Hematopoietic multipotent progenitor cell treated with erythropoietin and hydrocortisone succinate and interleukin-3 and kit ligand, for 6 days (in vitro differentiated cells): ENCODE measurements around the gene MED9.
"Not testable (repeated sequence)": the region's sequence is repeated elsewhere in the genome, so short reads cannot be mapped to it uniquely, and the experiment has no call there.

Experiments used
- DNase-seq: peaks from one replicate; pipeline ENCODE4 v3.0.0-alpha.2; 2015

The MED9 gene, protein sequence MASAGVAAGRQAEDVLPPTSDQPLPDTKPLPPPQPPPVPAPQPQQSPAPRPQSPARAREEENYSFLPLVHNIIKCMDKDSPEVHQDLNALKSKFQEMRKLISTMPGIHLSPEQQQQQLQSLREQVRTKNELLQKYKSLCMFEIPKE

DNA sequence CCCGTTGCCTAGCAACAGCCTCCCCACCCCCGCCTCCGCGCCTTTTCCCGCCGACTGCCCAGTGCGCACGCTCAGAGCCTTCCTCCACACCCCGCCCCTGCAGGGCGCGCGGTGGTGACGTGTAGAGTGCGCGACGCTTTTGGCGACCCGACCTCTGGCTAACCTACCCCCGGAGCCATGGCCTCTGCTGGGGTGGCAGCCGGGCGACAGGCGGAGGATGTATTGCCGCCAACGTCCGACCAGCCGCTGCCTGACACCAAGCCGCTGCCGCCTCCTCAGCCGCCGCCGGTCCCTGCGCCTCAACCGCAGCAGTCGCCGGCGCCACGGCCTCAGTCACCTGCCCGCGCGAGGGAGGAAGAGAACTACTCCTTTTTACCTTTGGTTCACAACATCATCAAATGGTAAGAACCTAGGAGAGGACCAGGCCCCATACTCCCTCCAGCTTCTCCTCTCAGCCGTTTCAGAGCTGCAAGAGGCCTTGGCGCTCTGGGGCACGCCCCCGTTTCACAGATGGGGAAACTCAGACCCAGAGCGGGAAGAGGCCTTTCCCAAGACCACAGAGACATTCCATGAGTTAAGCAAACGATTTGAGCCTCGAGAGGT, at the start of gene MED9:
TSS of gene MED9 (plus strand) at position 136 of the 603 bp plus-strand sequence. CDS start at position 178, 42 bp downstream.
- DNase-seq: peak; percentile 97

DNA sequence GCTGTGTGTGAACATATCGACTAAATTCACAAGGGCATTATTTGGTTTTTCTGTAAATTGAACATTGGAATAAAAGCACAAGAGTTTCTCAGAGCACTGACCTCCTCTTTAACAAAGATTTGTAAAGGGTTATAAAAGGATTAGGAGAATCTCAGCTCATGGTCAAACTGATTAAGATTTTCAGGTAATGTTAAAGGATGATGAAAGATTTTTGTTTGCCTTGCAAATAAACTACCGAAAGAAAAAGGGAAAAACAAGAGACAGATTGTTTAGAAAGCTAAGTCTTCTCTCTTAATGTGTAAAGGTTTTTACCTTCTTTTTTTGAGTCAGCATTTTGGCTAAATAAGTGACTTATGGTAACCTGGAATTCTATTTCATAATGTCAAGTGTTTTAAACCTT, 47.6 kb upstream of the MED9 start:
- no peak for DNase-seq

DNA sequence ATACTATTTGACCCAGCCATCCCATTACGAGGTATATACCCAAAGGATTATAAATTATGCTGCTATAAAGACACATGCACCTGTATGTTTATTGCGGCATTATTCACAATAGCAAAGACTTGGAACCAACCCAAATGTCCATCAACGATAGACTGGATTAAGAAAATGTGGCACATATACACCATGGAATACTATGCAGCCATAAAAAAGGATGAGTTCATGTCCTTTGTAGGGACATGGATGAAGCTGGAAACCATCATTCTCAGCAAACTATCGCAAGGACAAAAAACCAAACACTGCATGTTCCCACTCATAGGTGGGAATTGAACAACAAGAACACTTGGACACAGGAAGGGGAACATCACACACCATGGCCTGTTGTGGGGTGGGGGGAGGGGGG, 45.9 kb upstream of the MED9 start:
- not testable (repeated sequence) for DNase-seq

DNA sequence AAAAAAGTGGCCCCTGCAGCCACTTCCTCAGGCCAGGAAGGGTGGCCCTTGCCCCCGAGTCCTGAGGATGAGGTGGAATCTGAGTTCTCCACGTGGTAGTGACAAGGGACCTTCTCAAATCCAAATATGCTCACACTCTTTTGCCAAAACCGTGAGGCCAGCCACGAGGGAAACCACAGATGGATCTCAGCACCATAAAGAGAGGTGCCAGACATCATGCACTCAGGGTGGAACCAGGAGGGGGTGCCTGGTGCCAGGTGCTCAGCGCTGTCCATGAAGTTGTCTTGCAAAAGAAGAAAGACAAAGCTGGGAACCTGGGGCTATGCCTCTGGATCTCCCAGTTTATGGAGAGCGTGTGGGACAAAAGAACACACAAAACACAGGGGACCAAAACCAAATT, 45.2 kb upstream of the MED9 start:
- no peak for DNase-seq

DNA sequence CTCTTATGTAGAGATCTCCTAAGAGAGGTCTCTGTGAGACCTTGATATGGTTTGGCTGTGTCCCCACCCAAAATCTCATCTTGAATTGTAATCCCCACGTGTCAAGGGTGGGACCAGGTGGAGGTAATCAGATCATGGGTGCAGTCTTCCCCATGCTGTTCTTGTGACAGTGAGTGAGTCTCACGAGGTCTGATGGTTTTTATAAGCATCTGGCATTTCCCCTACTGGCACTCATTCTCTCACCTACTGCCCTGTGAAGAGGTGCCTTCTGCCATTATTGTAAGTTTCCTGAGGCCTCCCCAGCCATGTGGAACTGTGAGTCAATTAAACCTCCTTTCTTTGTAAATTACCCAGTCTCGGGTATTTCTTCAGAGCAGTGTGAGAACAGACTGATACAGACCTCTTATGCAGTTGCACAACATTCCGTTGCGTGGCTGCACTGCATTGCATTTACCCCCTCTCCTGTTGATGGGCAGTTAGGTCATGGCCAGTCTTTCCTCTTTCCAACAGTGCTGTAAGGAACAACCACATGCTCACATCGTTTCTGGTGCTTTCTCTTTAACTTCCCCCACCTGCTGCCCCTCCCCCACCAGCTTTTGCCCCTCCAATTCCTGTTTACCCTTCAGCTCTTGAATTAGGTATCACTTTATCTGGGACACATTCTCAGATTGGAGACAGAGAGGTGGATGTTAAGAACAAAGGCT, 43.6 kb upstream of the MED9 start:
- peak; percentile 79 for DNase-seq

DNA sequence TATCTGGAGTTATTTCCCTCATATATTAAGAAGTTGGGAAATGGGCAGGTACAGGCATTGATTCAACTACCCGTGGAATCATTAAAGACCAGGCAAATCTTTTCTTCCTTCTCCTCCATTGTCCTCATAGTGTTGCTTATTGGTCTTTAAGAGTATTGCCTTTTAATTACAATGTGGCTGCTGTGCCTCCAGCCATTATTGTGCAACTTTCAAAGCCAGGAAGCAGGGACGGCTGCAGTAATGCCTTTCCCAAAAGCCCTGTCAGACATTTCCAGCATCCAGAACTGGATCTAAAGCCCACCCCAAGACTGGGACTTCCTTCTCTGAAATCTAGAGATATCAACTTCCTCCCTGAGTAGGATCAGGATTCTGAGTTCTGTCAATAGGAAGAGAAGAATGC, 42.3 kb upstream of the MED9 start:
- DNase-seq: no peak

DNA sequence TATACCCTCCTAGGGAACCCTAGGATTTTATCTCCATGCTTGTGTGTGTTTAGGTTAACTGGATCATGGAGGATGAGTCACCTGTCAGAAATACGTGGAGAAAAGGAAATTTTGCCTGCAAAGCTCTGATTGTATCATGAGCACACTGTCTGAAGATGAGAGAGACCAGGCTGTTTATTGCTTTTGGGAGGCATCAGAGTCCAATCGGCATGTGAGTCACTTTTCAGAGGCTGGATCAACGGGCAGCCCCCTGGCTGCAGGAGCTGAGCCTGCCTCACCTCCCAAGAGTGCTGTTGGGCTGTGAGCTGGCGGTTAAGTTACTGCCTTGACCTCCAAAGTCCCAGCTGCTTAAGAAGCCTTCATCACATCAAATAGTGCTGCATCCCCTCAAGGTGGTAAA, 41.5 kb upstream of the MED9 start:
- no peak for DNase-seq

DNA sequence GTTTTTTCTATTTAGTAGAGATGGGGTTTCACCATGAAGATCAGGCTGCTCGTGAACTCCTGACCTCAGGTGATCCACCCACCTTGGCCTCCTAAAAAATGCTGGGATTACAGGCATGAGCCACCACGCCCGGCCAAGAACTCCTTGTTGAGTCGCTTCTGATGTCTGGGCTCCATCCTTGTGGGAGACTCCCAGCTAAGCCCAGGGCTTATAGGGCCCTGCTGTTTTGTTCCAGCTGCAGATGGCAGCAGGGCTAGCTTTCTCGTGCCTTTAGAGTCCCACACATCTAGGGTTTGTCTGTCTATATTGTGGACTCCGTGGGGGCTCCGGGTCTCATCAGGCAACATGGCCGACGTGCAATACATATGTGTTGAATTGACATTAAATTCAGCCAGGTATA, 39.3 kb upstream of the MED9 start:
- DNase-seq: no peak

DNA sequence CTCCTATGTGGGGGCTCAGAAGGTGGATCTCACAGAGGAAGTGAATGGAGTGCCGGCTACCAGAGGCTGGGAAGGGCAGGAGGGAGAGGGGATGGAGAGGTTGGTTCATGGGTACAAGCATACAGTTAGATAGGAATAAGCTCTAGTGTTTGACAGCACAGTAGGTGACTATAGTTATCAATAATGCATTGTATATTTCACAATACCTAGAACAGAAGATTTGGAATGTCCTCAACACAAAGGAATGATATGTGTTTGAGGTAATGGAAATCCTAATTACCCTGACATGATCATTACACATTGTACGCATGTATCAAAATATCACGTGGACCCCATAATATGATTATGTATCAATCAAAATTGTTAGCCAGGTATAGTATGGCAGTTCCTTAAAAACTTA, 38.9 kb upstream of the MED9 start:
- no peak for DNase-seq

DNA sequence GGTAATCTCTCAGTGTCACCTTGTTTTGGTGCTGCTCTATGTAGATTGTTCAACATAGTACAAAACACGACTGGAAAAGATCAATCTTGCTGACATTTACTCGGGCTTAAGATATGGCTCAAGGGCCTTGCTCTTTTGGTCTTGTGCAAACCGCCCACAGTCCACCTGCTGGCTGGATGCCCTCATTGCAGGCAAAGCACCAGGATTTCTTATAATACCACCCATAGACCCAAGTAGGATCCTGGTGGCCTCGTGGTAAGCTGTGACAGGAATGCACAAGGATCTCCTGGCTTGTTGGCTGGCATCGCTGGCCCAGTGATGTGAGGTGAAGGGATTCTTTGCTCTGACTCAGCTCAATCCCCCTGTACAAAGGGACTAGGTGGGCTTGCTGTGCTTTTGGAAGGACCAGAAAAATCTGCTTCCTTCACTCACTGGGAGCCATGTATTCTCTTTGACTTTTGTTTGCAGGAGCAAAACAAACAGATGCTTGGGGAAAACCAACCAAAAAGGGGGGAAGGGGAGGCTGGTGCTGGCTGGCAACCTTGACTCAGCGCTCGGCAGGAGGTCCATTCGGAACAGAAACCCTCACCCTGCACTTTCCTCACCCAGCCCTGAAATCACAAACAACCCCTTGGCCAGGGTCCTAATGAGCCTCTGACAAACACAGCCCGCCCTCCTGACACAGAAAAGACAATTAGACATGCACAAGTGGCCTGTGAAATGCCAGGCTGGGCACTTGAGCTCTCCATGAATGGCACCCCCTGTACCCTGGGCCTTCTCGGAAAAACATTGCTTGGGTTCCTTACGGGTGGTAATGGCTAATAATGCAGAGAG, 36.6 kb upstream of the MED9 start:
- DNase-seq: peak; percentile 87

DNA sequence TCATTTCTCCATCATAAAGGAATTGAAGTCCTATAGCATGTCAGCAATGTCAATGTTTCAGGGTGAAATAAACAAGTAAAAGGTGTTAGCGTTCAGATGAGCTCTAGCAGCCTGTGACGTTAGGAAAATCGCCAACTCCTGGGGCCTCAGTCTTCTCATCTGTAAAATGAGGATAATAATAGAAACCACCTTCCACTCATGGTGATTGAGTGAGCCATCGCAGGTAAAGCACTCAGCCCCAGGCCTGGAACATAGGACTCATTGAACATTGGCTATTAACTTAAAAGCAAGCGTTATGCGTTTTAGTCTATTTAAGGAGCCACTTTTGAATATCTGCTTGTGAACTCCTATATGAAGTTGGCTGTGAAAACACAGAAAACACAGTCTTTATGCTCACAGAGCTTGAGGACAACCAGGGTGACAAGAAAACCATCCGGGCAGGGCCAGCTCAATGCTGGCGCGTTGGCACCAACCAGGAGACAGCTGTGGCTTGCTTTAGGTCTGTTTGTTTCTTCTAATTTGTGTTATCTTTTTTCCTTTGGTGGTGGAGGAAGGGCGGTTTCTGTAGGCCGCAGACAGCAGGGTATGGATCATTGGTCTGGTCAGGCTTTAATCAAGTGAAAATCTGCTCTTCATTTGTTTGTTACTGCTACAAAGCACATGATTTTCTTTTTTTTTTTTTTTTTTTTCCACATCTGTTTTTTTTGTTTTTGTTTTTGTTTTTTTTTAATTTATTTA, 35.7 kb upstream of the MED9 start:
- DNase-seq: peak; percentile 83

DNA sequence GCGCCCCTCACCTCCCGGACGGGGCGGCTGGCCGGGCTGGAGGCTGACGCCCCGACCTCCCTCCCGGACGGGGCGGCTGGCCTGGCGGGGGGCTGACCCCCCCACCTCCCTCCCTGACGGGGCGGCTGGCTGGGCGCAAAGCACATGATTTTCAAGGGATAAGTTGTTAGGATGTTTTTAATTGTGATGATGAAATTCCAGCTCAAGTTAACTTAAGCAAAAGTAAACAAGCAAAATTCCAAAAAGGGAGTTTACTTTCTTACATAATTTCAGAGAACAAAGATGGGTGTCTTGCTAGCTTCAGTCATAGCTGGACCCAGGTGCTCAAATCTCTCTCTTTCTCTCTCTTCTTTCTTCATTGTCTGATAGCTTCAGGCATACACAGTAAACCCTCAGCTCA, 33.6 kb upstream of the MED9 start:
- no peak for DNase-seq

DNA sequence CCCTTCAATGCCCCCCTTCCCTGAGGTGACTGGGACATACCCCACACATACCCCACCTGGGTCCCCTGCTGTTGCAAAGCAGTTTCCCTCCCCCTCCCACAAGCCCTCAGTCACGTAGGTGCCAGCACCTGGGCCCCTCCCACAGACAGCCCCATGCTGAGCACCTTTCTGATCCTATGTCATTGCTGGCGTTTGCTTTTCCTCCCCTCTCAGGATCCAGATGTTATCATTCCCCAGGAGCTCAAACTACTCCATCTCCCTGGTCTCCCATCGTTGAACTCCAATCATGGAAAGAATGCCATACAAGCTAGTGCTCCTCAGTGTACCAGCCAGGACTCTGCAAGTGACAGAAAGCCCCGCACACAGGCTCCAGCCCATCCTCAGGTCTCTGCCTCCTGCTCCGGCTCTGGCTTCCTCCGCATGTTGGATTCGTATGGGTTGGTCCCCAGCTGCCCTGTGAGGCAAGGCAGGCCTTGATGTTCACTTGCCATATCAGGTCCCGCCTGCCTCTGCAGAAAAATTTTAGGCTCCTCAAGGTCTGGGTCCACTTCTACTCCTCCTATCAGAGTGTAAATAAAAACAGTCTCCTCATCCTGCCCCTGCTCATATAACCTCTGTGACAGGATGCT, 31.4 kb upstream of the MED9 start:
- DNase-seq: no peak

DNA sequence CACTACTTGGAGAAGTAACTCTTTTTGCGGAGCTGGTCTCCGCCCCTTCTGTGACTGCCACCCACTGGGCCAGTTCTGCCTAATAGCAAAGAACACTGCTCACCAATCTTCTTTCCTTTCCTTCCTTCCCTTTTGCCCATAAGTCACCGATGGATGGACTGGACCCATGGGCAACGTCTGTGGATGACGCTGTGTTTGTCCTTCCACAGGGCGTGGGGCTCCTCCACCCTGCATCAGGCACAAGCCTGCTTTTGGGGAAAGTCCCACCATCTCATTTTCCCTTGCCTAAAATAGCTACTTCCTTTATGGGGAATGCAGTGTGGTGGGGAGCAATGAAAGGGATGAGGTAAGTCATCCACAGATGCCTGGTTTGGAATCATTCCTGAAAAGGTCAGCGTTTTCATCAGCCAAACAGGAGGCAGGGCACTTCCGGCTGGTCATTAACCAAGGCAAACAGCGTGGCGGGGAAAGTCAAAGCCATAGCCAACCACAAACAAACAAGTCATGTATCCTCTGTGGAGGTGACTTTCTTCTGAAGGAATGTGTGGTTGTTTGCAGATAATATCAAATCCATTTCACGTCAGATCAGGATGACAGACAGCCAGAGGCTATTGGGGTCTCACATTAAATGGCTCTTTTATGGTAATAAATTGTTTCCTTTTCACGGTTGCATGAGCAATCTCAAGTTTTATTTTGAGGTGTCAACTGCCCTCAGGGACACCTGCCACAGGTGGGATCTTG, 30.7 kb upstream of the MED9 start:
- no peak for DNase-seq

DNA sequence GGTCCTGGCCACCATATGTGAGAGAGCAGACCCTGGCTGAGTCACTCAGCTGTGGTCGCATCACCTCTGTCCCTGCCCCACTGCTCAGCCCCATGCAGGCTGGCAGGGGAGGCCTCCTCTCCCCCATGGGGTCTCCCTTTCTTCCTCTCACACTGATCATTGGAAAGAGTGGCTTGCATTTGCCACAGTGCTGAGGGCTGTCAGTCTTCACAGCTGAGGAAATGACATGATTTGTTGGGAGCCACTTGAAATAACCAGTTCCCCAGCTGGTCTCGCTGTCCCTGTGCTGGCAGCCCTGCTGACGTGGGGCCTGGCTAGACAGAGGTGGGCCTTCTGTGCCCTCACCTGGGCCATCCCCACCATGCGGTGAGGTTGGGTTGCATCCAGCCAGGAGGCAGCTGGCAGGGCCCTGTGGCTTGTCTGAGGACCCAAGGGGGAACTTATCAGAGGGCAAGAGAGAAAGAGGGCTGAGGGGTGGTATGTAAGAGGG, 30.1 kb upstream of the MED9 start:
- no peak for DNase-seq

DNA sequence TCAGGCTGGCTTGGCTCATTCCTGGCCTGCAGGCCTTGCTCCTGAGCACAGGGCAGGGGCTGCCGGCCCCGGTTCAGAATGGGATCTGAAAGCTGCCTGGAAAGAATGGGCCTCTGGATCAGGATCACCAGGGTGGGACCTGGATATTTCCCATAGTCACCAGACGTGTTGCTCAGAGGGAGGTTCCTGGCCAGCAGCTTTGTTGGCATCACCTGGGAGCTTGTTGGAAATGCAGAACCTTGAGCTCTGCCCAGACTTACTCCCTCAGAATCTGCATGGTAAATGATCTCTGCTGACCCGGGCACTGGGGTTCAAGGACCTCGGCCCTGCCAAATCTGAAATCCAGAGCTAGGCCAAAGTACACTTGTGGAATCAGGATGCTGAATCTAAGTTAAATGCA, 29.5 kb upstream of the MED9 start:
- no peak for DNase-seq

DNA sequence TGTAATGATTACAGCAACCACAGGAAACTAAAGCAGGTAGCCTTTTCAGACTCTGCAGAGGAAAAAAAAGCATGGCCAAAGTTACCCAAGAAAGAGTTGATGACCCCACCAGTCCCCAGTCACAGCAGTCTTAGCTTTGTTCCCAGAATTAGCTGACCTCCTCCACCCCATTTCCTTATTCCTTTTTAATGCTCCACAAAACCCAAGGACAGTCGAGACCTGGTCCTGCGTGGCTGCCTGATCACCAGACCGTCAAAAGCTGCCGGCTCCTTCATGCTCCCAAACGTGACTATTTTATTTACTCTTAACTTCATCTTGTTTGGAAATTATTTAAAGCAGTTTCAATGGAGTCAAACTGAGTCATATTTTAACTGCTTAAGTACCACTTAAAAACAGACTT, 28.7 kb upstream of the MED9 start:
- no peak for DNase-seq

DNA sequence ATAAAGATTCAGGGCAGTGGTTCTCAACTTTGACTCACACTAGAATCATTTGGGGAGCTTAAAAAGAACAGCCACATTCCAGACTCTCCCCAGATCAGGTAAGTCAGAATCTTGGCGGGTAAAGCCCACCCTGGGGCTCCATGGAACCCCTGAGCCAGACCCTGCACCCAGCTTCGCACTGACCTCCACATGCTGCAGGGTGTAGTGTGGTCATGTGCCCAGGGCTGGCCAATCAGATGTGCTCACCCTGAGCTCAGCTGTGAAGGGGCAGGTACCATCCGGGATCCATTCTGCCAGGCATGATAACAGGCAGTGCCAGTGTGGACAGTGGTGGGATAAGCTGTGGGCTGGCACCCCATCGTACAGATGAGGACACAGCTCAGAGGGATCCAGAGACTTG, 28.1 kb upstream of the MED9 start:
- DNase-seq: no peak

DNA sequence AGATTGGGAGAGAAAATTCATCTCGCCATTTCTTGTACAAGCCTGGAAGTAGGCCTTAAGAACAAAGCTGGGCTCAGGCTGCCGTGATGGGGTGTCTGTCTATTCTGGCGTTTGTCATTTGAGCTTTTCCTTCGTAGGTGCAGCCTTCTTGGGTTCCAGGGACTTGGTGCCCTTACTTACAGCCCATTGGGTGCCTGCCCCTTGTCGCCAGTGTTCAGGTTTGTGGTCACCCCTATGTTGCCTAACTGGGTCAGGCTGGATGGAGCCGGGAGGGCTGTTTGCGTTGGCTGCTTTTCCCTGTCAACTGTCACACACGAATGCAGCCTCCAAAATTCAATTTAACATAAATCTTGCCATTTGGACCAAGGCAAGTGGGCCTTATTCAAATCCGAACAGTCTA, 23.7 kb upstream of the MED9 start:
- no peak for DNase-seq

DNA sequence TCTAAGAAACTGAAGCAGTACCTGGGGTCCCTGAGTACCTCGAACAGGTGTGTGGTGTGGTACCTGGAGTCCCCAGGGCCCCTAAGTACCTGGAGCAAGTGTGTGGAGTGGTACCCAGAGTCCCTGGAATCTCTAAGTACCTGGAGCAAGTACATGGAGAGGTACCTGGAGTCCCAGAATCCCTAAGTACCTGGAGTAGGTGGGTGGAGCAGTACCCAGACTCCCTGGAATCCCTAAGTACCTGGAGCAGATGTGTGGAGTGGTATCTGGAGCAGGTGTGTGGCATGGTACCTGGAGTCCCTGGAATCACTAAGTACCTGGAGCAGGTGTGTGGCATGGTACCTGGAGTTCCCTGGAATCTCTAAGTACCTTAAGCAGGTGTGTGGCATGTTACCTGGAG, 22.5 kb upstream of the MED9 start:
- no peak for DNase-seq

DNA sequence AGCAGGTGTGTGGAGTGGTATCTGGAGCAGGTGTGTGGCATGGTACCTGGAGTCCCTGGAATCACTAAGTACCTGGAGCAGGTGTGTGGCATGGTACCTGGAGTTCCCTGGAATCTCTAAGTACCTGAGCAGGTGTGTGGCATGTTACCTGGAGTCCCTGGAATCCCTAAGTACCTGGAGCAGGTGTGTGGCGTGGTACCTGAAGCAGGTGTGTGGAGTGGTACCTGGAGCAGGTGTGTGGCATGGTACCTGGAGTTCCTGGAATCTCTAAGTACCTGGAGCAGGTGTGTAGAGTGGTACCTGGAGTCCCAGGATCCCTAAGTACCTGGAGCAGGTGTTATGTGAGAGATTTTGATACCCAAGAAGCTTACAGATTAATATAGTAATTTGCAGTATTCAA, 22.1 kb upstream of the MED9 start:
- DNase-seq: not testable (repeated sequence)

DNA sequence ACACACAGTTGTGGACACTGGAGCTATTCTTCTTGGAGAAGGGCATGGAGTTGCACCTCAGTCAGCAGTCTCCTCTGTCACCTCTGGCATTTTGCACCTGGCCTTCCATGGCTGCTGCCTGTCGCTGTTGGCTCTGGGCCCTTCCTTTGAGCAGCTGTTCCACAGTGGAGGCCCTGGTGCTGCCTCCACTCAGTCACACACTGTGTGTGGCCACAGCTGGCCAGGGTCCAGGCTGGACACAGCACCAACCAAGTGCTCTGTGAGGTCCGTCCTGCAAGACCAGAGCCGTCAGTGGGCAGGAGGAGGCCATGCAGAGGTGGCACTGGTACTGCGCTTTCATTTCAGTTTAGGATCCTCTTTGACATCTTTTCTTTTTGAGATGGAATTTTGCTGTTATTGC, 21.6 kb upstream of the MED9 start:
- DNase-seq: no peak
